Effector memory CD4-positive, alpha-beta T cell (primary cell): ENCODE results near the gene FOXP2.

Experiments
- DNase-seq, 3 donors: peaks; one replicate each; pipeline ENCODE4 v3.0.0-alpha.2; 2020
- H3K27ac ChIP-seq: 2 replicates; pipeline ENCODE4 v1.7.0; 2013; ENCODE audit warnings: mild to moderate bottlenecking, low read length, moderate library complexity; ENCODE audit not compliant: insufficient read depth, poor library complexity, severe bottlenecking
- H3K27me3 ChIP-seq: replicated peaks from 2 replicates; pipeline ENCODE4 v1.7.0; 2013; ENCODE audit warnings: mild to moderate bottlenecking, low read length; ENCODE audit not compliant: insufficient read depth, control insufficient read depth, poor library complexity, severe bottlenecking
- H3K36me3 ChIP-seq: 2 replicates; pipeline ENCODE4 v1.7.0; 2013; ENCODE audit warnings: mild to moderate bottlenecking, low read length, moderate library complexity; ENCODE audit not compliant: control insufficient read depth, insufficient read depth
- H3K4me1 ChIP-seq: 2 replicates; pipeline ENCODE4 v1.7.0; 2013; ENCODE audit warnings: low read length, mild to moderate bottlenecking; ENCODE audit not compliant: control insufficient read depth, insufficient read depth, poor library complexity, severe bottlenecking
- H3K4me3 ChIP-seq: 2 replicates; pipeline ENCODE4 v1.7.0; 2013; ENCODE audit warnings: low read length, low read depth, mild to moderate bottlenecking; ENCODE audit not compliant: insufficient read depth, poor library complexity, severe bottlenecking
- H3K9me3 ChIP-seq: 2 replicates; pipeline ENCODE4 v1.7.0; 2013; ENCODE audit warnings: mild to moderate bottlenecking, low read length, moderate library complexity; ENCODE audit not compliant: control insufficient read depth

FOXP2 gene

GRCh38 chr7:114720725-114721124 lies 306.1 kb downstream of the FOXP2 start:
- Histone ChIP-seq H3K4me1 (no peaks in the 10 kb centered on the region), H3K27me3 (no peaks in the 10 kb centered on the region), H3K36me3 (no peaks in the 10 kb centered on the region), H3K9me3 (no peaks in the 10 kb centered on the region), H3K4me3 (no peak overlapping the region), H3K27ac (no peak overlapping the region)
- DNase-seq, result no peak

GRCh38 chr7:114722562-114722961 lies 307.9 kb downstream of the FOXP2 start:
- Histone ChIP-seq H3K27ac (no peak overlapping the region), H3K36me3 (no peaks in the 10 kb centered on the region), H3K27me3 (no peaks in the 10 kb centered on the region), H3K4me1 (no peaks in the 10 kb centered on the region), H3K4me3 (no peak overlapping the region), H3K9me3 (no peaks in the 10 kb centered on the region)
- no peak for DNase-seq

GRCh38 chr7:114723308-114723707 lies 308.7 kb downstream of the FOXP2 start:
- H3K4me3 ChIP-seq, result no peak overlapping the region
- no peaks in the 10 kb centered on the region for H3K4me1 ChIP-seq
- DNase-seq, result no peak
- H3K27me3 ChIP-seq, result no peaks in the 10 kb centered on the region
- no peak overlapping the region for H3K27ac ChIP-seq
- no peaks in the 10 kb centered on the region for H3K9me3 ChIP-seq
- no peaks in the 10 kb centered on the region for H3K36me3 ChIP-seq

- H3K27me3 ChIP-seq, result no peaks in the 10 kb centered on the region
- H3K27ac ChIP-seq, result no peak overlapping the region
- no peaks in the 10 kb centered on the region for H3K4me1 ChIP-seq
- no peak for DNase-seq
- H3K9me3 ChIP-seq, result no peaks in the 10 kb centered on the region
- H3K4me3 ChIP-seq, result no peak overlapping the region
- no peaks in the 10 kb centered on the region for H3K36me3 ChIP-seq
Measured at GRCh38 chr7:114740095-114740494, 325.5 kb downstream of the FOXP2 start.

GRCh38 chr7:114740941-114741340 lies 326.3 kb downstream of the FOXP2 start:
- H3K9me3 ChIP-seq, result no peaks in the 10 kb centered on the region
- no peaks in the 10 kb centered on the region for H3K4me1 ChIP-seq
- no peak for DNase-seq
- no peaks in the 10 kb centered on the region for H3K36me3 ChIP-seq
- no peak overlapping the region for H3K27ac ChIP-seq
- H3K4me3 ChIP-seq, result no peak overlapping the region
- H3K27me3 ChIP-seq, result no peaks in the 10 kb centered on the region

GRCh38 chr7:114741911-114742310 lies 327.3 kb downstream of the FOXP2 start:
- Histone ChIP-seq H3K4me3 (no peak overlapping the region), H3K9me3 (no peaks in the 10 kb centered on the region), H3K27ac (no peak overlapping the region), H3K4me1 (no peaks in the 10 kb centered on the region), H3K27me3 (no peaks in the 10 kb centered on the region), H3K36me3 (no peaks in the 10 kb centered on the region)
- no peak for DNase-seq
